ENCODE results near the gene SPOUT1.
"Not testable (repeated sequence)": the region's sequence is repeated elsewhere in the genome, so short reads cannot be mapped to it uniquely, and the experiment has no call there.

The SPOUT1 gene

DNA sequence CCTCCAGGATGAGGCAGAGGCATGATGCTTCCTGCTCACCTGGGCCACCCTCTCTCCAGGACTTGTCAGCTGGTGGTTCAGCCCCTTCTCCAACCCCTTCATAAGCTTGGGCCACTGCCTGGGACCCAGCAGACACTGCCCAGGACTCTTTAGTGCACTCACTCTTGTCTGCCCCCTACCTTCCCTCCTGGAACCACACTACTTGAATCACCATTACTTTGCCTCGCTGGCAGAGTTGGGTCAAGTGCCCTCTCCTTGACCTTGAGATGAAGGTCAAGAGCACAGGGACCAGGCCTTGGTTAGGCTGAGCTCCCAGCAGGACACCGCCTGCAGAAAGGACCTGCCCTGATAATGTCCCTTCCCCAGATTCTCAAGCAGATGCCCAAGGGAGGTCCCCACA, 19.8 kb downstream of the SPOUT1 start:
- DNase-seq = no peak

DNA sequence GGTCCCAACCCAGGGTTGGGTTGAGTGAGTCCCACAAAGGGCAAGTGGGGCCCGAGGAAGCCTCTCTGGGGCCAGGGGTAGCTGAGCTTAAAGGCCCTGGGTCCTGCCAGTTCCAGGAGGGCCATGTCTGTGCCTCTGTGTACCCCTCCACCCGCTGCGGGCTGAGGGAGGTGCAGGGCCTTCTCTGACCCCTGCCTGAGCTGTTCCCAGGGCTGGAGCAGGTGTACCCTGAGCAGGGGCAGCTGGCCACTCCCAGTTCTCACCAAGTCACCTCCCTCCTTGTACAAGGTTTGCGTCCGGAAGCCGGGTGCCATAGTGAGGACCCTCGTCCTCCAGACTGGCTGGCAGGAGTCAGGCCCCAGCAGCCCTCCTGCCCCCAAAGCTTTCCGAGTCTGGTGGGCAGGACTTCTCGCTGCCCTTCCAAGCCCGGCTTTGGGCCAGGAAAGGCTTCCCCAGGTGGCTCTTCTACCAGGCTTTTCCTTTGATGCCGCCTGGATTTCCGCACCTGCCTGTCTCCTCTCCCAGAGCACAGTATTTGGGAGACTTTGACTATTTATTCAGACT, 20.5 kb downstream of the SPOUT1 start:
- DNase-seq = no peak

DNA sequence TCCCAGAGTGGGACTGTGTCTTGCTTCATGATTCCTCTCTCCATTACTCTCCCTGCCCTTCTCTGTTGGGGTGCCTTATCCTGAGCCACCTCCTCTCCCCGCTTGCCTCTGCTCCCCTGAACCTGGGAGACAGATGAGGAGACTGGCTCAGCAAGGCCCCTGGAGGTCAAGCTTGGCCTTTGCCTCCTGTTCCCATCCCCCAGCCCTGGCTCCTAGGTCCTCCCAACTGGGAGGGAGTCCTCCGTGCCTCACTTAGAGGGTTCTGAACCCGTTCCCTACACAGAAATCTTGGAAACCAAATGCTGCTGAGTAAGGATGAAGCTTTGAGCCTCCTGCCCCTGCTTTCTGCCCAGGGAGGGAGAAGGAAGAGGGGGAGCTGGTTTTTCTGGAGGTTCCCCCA, 21.1 kb downstream of the SPOUT1 start:
- no peak for DNase-seq

DNA sequence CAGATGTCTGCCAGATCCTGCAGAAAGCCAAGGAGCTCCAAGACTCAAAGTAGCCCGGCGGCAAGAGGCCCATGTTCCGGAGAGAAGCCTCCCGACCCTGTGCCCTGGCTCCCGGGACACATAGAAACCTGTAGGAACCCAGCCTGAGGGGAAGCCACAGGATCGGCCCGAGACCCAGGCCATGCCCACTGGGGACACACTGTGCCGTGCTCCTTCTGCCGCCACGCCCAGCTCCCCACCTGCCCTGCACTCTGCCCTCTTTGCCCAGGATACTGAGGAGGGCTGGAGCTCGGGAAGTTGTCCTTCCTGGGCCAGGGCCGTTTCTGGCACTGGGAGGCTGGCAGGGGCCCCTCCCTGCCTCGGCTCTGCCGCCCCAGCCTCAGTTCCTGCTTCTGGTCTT, 21.8 kb downstream of the SPOUT1 start:
- DNase-seq = no peak

DNA sequence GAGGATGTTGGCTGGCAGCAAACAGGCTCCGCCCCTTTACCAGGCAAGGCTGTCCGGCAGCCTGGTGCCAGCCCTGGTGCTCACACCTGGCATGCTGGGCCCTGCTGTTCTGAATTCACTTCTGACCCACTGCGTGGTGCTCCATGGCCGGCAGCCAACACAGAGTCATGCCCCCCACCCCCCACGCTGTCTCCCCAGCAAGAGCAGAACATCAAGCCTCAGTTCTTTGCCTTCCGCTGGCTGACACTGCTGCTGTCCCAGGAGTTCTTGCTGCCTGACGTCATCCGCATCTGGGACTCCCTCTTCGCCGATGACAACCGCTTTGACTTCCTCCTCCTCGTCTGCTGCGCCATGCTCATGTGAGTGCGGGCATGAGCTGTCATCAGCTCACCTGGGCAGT, 23.9 kb downstream of the SPOUT1 start:
- DNase-seq = no peak

DNA sequence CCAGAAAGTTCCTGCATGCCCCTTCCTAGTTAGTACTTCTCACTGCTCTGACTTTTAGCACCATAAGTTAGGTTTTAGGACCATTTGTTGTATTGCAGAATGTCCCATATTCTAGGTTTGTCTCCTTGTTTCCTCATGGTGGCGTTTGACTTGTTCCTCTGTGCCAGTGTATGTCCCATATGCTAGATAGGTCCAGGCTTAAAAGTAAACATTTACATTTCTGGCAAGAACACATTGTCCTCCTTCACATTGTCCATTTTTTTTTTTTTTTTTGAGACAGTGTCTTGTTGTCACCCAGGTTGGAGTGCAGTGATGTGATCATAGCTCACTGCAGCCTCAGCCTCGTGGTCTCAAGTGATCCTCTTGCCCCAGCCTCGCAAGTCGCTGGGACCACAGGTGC, 27.1 kb downstream of the SPOUT1 start:
- no peak for DNase-seq

DNA sequence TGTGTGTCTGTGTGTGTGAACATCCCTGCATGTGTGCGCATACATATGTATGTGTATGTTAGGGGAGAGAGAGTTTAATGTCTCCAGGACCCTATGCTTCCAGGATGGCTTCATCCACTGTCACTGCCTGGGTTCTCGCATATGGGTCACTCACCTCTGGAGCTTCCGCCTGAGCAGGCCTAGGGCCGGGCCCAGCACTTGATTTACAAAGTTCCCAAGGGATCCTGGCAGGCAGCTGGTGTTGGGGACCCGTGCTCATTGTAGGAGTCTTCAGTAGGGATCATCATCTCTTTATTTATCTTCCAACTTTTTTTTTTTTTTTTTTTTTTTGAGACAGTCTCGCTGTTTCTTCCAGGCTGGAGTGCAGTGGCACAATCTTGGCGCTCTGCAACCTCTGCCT, 29.5 kb downstream of the SPOUT1 start:
- no peak for DNase-seq

DNA sequence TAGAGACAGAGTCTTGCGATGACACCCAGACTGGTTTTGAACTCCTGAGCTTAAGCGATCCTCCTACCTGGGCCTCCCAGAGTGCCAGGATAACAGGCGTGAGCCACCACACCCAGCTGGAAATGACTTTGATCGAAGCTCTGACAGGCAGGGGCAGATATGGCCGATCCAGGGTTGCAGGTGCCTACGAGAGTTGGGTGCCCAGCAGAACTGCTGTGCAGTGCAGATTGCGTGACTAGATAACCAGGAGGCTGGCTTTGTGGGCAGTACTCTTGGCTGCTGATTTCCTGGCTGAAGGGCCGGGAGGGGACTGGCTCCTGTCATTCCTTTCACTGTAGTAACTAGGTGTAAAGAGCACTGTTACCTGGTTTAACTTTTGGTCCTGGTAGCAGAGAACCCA, 30.7 kb downstream of the SPOUT1 start:
- DNase-seq = no peak

DNA sequence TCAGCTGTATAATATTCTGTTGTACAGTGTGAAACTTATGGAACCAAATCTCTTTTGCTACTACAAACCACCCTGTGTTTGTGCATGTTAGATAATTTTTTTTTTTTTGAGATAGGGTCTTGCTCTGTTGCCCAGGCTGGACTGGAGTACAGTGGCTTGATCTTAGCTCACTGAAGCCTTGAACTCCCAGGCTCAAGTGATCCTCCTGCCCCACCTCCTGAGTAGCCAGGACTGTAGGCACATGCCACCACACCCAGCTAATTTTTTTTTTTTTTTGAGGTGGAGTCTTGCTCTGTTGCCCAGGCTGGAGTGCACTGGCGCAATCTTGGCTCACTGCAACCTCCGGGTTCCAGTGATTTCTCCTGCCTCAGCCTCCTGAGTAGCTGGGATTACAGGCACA, 34.6 kb downstream of the SPOUT1 start:
- not testable (repeated sequence) for DNase-seq

DNA sequence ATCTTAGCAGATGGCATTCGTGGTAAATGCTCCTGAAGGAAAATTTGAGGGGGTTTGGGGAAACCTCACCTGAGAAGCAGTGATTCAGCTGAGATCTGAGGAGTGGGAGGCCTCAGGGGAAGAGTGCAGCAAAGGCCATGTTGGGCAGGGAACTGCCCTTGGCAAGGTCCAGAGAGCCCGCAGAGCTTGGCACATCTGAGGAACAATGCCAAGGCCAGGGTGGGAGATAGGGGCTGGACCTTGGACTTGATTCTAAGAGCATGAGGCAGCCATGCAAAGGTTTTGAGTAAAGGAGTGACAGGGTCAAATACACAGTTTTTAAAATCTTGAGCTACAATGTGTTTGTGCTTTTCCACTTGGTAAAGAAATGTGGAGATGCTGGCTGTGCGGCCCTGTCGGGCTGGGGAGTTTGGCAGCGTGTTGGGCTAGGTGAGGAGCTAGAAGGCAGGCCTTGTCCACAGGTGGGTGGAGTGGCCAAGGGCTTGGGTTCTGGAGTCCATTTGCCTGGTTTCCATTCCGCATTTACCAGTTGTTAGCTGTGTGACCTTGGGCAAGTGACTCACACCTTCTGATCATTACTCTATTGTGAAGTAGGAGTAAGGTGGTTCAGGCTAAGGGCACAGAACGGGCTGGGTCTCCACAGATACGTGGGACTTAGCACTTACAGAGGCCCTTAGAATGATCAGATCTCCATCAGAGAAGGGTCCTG, 36.5 kb downstream of the SPOUT1 start:
- DNase-seq = no peak

DNA sequence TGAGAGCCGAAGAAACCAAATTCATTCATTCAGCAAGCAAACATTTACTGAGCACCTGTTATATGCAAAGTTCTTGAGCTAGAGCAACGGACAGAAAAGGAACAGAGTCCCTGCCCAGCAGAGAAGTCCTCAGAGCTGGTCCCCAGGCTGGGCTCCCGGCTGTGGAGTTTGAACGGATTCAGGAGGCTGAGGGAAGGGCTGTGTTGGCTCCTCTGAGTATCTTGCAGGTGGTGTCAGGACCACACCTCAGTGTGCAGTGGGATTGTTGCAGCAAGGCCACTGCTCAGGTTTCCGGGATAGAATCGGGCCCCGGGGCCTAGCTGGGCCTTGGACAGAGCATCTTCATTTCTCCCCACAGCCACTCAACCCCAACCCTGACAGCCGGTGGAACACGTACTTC, 37.5 kb downstream of the SPOUT1 start:
- DNase-seq = no peak

DNA sequence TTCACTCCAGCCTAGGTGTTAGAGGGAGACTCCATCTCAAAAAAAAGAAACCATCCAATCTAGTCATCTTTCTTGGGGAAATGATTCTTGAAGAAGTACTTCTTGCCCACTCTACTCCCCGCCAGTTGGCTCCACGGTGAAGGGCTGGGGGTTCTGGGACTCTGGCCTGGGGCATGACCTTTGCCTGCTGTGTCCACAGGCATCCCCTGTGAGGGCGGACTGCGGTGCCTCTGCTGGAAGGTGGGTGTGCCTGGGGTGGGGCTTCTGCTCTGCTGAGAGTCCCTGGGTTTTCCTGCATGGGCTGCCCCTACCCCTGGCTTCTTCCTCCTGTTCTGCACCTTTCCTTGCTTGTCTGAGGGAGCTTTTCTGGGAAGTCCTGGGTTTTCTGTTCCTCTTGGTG, 39.1 kb downstream of the SPOUT1 start:
- DNase-seq = no peak

DNA sequence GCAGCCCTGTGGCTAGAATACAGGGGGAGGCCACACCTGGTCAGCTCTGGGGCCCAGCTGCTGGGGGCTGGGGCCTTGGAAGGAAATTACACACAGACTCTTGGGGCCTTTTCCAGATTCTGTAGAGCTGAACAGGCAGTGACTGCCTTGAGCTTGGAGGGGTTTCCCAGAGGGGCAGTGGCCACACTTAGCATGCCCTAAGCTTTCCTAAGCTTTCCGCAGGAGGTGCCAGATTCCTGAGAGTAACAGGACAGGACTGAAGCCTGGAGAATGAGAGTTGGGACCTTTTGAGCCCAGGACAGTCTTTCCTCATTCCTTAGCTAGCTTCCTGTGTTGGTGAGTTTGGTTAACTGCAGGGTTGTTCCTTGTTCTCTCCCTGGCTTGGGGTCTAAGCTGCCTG, 41.1 kb downstream of the SPOUT1 start:
- no peak for DNase-seq

DNA sequence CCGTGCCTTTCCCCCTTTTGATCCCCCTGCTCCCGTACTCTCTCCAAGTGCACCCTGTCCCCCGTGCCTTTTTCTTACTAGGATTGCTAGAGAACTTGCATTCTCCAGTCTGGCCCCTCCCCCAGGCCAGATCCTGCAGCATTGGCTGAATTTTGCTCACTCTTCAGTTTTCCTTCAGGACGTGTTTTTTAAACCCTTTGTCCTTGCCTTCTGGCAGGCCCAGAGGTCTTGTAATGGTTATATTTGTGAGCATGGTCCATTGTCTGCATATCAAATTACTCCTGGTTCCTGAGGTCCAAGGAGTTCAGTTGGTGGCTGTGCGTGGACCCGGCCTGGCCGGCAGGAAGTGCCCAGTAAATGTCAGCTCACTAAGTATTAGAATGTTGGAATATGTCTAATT, 41.9 kb downstream of the SPOUT1 start:
- no peak for DNase-seq

DNA sequence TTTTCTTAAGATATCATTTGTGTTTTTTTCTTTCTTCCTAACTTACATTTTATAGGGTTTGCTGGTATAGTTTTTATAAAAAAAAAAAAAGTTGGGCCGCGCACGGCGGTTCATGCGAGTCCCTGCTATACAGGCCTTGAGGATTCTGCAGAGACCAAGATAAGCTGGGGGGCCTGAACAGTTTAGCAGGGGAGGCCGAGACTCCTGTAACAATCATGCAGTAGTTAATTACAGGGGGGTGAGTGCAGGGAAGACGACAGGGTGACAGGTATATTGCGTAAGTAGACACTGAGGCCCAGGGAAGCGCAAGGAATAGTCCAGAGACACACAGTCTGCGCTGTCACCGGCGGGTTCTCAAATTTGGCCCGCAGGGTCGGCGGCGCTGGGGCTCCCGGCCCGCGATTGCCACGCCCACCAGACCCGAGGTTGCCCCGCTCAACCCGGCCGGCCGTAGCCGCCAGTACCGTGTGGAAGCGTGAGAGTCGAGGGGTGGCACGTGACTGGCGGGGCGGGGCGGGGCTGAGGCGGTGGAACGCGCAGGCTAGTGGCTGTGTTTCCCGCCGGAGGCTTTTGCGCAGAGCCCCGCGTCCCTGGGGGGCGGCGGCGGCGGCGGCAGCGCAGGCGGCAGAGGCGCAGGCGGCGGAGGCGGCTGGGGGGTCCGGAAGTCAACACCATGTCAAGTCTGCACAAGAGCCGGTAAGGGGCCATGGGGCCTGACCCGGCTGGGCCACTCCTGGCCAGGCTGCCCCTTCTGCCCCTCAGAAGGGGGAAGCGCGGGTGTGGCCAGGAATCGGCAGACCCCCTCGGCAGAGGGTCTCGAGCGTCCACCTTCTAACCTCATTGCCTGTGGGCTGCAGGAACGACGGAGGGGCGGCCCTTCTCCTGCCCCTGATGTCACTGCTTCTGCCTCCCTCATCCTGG, 42.7 kb downstream of the SPOUT1 start, which contains the start of gene TBC1D13:
Gene TBC1D13, plus strand, starts transcription at position 573 of the 921 bp plus-strand sequence. Its CDS starts 101 bp downstream, at position 674.
- DNase-seq = peak; percentile 89

DNA sequence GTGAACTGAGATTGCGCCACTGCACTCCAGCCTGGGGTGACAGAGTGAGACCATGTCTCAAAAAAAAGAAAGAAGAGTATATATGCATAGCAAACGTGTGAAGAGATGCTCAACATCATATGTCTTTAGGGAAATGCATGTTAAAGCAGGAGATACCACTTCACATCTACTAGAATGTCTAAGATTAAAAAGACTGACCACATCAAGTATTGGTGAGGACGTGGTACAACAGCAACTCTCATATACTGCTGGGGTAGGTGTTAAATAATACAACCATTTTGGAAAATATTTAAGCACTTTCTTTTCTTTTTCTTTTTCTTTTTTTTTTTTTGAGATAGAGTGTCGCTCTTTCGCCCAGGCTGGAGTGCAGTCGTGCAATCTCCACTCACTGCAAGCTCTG, 44.2 kb downstream of the SPOUT1 start:
- no peak for DNase-seq

DNA sequence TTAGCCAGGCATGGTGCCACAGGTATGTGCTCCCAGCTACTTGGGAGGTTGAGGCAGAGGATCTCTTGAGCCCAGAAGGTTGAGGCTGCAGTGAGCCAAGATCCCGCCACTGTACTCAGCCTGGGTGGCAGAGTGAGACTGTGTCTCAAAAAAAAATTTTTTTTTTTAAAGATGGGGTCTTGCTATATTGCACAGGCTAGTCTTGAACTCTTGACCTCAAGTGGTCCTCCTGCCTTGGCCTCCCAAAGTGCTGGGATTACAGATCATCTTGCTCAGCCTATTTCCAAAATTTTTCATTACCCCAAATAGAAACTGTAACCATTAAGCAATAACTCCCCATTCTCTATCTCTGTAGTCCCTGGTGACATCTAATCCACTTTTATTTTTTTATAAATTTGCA, 46.9 kb downstream of the SPOUT1 start:
- DNase-seq = no peak

DNA sequence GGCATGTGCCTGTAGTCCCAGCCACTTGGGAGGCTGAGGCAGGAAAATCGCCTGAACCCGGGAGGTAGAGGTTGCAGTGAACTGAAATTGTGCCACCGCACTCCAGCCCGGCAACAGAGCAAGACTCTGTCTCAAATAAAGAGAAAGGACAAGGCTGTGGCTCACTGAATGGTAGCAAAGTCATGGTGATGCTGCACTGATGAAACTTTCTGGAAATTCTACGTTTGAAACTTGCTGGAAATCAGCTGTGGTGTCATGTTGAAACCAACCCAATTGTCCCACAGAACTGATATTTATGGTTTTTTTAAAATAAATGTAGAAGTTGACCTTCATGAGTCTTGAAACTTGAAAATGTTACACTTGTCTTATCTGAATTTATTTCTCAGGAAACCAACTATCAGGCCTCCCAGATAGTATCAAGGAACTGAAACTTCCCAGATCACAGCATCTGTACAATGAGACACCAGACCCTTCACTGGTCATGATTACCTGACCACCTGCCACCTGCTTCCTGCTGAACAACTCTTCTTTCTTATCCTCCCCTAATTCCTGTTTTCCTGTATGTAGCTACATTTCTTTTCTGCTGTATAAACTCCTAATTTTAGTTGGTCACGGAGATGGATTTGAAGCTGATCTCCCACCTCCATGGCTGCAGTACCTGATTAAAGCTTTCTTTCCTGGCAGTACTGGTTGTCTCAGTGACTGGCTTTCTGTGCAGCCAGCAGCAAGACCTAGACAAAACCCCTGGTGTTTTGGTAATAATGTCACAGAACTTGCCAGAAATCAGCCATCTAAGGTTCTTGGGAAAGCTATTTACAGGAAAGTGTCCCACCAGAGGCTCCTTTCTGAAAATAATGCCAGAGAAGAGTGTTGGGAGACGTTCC, 48.2 kb downstream of the SPOUT1 start:
- no peak for DNase-seq

DNA sequence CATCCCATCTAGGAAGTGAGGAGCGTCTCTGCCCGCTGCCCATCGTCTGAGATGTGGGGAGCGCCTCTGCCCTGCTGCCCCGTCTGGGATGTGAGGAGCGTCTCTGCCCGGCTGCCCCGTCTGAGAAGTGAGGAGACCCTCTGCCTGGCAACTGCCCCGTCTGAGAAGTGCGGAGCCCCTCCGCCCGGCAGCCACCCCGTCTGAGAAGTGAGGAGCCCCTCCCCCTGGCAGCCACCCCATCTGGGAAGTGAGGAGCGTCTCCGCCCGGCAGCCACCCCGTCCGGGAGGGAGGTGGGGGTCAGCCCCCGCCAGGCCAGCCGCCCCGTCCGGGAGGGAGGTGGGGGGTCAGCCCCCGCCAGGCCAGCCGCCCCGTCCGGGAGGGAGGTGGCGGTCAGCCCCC, 49.5 kb downstream of the SPOUT1 start:
- DNase-seq = not testable (repeated sequence)

DNA sequence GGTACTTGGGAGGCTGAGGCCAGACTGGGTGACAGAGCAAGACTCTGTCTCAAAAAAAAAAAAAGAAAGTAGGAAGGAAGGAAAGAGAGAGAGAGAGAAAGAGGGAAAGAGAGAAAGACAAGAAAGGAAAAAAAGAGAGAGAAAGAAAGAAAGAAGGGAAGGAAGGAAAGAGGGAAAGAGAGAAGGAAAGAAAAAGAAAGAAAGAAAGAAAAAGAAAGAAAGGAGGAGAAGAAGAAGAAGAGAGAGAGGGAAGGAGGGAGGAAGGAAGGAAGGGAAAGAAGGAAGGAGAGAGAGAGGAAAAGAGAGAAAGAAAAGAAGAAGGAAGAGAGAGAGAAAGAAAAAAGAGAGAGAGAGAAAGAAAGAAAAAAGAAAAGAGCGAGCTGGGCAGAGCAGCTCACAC, 54.8 kb downstream of the SPOUT1 start:
- no peak for DNase-seq

DNA sequence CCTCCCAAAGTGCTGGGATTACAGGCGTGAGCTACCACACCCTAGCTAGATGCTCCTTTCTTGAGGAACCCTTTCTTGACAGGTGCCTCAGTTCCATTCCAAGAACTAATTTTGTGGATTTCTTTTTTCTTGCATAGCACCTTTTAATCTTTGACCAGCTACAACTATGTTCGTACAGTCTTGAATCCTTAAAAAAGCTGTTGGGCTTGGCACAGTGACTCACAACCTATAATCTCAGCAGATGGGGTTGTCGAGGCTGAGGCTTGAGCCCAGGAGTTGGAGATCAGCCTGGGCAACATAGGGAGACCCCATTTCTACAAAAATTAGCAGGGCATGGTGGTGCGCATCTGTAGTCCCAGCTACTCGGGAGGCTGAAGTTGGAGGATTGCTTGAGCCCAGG, 56.5 kb downstream of the SPOUT1 start:
- DNase-seq = no peak

DNA sequence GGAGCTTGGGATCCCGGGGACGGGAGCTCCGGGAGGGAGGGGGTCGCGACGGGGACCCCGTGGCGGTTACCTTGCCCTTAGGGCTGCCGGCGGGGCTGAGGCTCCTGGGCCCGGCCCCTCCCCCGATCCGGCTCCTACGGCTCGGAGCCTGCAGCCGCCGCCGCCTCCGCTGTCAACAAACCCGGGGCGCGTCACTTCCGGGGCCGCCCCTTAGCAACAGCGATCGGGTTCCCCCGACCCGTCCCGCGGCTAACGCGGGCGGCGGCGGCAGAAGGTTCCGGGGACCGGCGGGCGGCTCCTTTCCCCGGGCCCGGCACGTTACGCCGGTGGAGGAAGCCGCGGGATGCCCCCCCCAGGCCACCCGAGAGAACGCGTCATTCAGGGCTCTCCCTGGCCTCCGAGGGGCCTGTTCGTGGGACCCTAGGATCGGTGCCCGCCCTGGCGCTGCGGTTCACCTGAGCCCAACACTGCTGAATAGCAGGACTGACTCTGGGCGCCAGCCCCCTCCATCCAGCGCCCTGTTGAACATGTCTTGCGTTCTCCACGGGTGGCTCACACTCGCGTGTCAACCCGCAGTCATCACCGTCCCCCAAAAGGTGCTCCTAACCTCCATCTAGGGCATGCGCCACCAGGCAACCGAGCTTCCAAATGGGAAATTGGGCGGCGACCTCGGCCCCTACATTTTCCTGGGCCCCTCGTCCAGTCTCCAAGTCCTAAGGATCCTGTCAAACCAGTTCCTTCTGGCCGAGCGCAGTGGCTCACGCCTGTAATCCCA, 57.7 kb downstream of the SPOUT1 start, which contains the start of gene ZER1:
Gene ZER1, minus strand, starts transcription at position 183 of the 775 bp plus-strand sequence. CDS start 16,362 bp downstream, outside the sequence.
- peak; percentile 92 for DNase-seq

All from activated gamma-delta T cell (primary cell).